Measurements from ENCODE around the gene ILKAP. TPM values are rescaled to one million over a fixed set of nuclear protein-coding genes. Genes with fewer than 3 reads are reported as not detected.

The ILKAP gene
- polyA plus RNA-seq, 3 donors: 25.7 to 39.0 (median 30.7) TPM

GRCh38 chr2:238159661-238160205, 43.8 kb downstream of the ILKAP start:
- WGBS, 3 donors: 41 to 67% (median 44%) methylated on average over 10 of the region's 10 CpGs
- H3K27ac ChIP-seq (ENCODE audit: low read depth, low read length): no peak overlapping the region

GRCh38 chr2:238159071-238159539, 44.4 kb downstream of the ILKAP start:
- H3K27ac ChIP-seq (ENCODE audit: low read depth, low read length): no peak overlapping the region
- 2 to 4% (median 2%) methylated on average over 32 to 52 of the region's 52 CpGs for WGBS, 3 donors

- no peak within 1 kb of the TSS for H3K27ac ChIP-seq (ENCODE audit: low read depth, low read length)
- 6 to 13% (median 8%) methylated on average over 16 to 58 of the region's 61 CpGs for WGBS, 3 donors
Observed at GRCh38 chr2:238158509-238159070, 44.9 kb downstream of the ILKAP start, which contains the start of gene ERFE. Gene ERFE (plus strand): TSS chr2:238158970. CDS start chr2:238159008, 38 bp downstream.

GRCh38 chr2:238158018-238158508, 45.4 kb downstream of the ILKAP start:
- 51 to 77% (median 58%) methylated on average over 21 of the region's 21 CpGs for WGBS, 3 donors
- no peak overlapping the region for H3K27ac ChIP-seq (ENCODE audit: low read depth, low read length)

- 72 to 83% (median 73%) methylated on average over 14 of the region's 14 CpGs for WGBS, 3 donors
- H3K27ac ChIP-seq (ENCODE audit: low read depth, low read length): no peak overlapping the region
Observed at GRCh38 chr2:238157506-238158017, 45.9 kb downstream of the ILKAP start.

GRCh38 chr2:238155761-238156694, 47.5 kb downstream of the ILKAP start:
- H3K27ac ChIP-seq (ENCODE audit: low read depth, low read length): no peak overlapping the region
- WGBS, 3 donors: 80 to 83% (median 80%) methylated on average over 18 of the region's 18 CpGs

GRCh38 chr2:238155051-238155760, 48.3 kb downstream of the ILKAP start:
- H3K27ac ChIP-seq (ENCODE audit: low read depth, low read length): no peak overlapping the region
- WGBS, 3 donors: 64 to 83% (median 72%) methylated on average over 19 of the region's 19 CpGs

GRCh38 chr2:238154570-238154969, 48.9 kb downstream of the ILKAP start:
- WGBS, 3 donors: 91 to 96% (median 93%) methylated on average over 10 of the region's 10 CpGs
- no peak overlapping the region for H3K27ac ChIP-seq (ENCODE audit: low read depth, low read length)

GRCh38 chr2:238152771-238153688, 50.5 kb downstream of the ILKAP start:
- WGBS, 3 donors: 83 to 86% (median 83%) methylated on average over 20 to 22 of the region's 22 CpGs
- H3K27ac ChIP-seq (ENCODE audit: low read depth, low read length): no peak overlapping the region

- H3K27ac ChIP-seq (ENCODE audit: low read depth, low read length): no peak overlapping the region
- 78 to 90% (median 87%) methylated on average over 16 of the region's 16 CpGs for WGBS, 3 donors
Observed at GRCh38 chr2:238151628-238152235, 51.8 kb downstream of the ILKAP start.

- no peak overlapping the region for H3K27ac ChIP-seq (ENCODE audit: low read depth, low read length)
- 85 to 87% (median 86%) methylated on average over 13 of the region's 13 CpGs for WGBS, 3 donors
Observed at GRCh38 chr2:238151205-238151604, 52.3 kb downstream of the ILKAP start.

GRCh38 chr2:238150686-238151085, 52.8 kb downstream of the ILKAP start:
- WGBS, 3 donors: 92 to 96% (median 94%) methylated on average over 20 to 24 of the region's 25 CpGs
- H3K27ac ChIP-seq (ENCODE audit: low read depth, low read length): no peak overlapping the region

- 76 to 83% (median 81%) methylated on average over 13 to 14 of the region's 14 CpGs for WGBS, 3 donors
- H3K27ac ChIP-seq (ENCODE audit: low read depth, low read length): no peak overlapping the region
Observed at GRCh38 chr2:238149841-238150572, 53.5 kb downstream of the ILKAP start.

- 94 to 95% (median 95%) methylated on average over 15 of the region's 15 CpGs for WGBS, 3 donors
- no peak overlapping the region for H3K27ac ChIP-seq (ENCODE audit: low read depth, low read length)
Observed at GRCh38 chr2:238148981-238149380, 54.5 kb downstream of the ILKAP start.

- no peak overlapping the region for H3K27ac ChIP-seq (ENCODE audit: low read depth, low read length)
- 89 to 92% (median 90%) methylated on average over 13 of the region's 13 CpGs for WGBS, 3 donors
Observed at GRCh38 chr2:238146884-238147544, 56.5 kb downstream of the ILKAP start.

- no peak overlapping the region for H3K27ac ChIP-seq (ENCODE audit: low read depth, low read length)
- WGBS, 3 donors: 78 to 84% (median 79%) methylated on average over 12 of the region's 12 CpGs
Observed at GRCh38 chr2:238145851-238146250, 57.6 kb downstream of the ILKAP start.
